VCaP (cell line): Measurements from ENCODE around the gene ZNF268.

Experiments used
- H3K27ac ChIP-seq: fragments of 450-650 bp; 2 replicates; pipeline ENCODE4 v1.5.1; 2017
- TF ChIP-seq, protein P1 (sequence below): fragments of 450-650 bp; conservative IDR thresholded peaks from 2 replicates; pipeline ENCODE4 v1.5.1; 2017; ENCODE audit warnings: mild to moderate bottlenecking, moderate library complexity

The ZNF268 gene

GRCh38 chr12:133181238-133181959, at the start of gene ZNF268:
TSS of gene ZNF268 (plus strand) at chr12:133181495. CDS start at chr12:133181998, 503 bp downstream.
- TF ChIP-seq, protein P1, sequence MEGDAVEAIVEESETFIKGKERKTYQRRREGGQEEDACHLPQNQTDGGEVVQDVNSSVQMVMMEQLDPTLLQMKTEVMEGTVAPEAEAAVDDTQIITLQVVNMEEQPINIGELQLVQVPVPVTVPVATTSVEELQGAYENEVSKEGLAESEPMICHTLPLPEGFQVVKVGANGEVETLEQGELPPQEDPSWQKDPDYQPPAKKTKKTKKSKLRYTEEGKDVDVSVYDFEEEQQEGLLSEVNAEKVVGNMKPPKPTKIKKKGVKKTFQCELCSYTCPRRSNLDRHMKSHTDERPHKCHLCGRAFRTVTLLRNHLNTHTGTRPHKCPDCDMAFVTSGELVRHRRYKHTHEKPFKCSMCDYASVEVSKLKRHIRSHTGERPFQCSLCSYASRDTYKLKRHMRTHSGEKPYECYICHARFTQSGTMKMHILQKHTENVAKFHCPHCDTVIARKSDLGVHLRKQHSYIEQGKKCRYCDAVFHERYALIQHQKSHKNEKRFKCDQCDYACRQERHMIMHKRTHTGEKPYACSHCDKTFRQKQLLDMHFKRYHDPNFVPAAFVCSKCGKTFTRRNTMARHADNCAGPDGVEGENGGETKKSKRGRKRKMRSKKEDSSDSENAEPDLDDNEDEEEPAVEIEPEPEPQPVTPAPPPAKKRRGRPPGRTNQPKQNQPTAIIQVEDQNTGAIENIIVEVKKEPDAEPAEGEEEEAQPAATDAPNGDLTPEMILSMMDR = peak; percentile 94

DNA sequence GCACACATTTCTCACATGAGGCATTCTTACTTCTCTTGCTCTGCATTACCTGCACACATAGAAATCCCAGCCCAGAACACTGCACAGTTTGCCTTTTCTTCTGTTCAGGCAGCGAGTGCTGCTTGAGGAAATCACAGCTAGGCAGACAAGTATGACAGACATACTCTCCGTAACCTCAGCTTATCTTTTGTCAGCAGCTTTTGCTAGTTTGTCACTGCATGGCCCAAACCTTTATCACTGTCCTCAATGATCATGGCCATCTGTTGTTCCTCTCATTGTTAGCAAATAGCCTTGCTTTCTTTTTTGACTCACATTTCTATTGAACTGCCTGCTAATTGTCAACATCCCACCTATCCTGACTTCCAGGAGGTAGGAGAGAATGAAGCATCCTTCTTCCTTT, 45.5 kb upstream of the ZNF268 start:
- TF ChIP-seq, protein P1 = no peak
- H3K27ac ChIP-seq = no peak overlapping the region

More at GRCh38 chr12:133181238-133181959, at the start of gene ZNF268:
- peak within 1 kb of the TSS; percentile 87 for H3K27ac ChIP-seq

DNA sequence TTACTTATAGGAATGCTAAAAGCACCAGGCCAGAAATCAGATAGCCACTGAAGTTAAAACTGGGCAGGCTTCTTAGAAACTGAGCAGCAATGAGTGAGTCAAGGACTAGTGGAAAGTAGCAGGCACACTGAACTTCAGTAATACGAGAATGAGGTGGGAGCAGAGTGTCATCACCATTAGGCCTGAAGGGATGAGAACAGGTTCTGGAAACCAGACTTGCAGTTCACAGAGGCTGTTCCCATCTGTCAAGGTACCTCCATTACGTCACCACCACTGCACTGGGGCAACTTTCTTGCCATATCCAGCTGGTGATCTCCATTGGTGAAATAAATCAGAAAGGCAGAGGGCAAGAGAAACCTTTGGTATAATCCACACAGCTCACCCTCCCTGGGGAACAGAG, 35.3 kb upstream of the ZNF268 start:
- TF ChIP-seq, protein P1 = no peak
- H3K27ac ChIP-seq = no peak overlapping the region

GRCh38 chr12:133156125-133156690, 25.1 kb upstream of the ZNF268 start:
- no peak overlapping the region for H3K27ac ChIP-seq
- TF ChIP-seq, protein P1 = no peak

DNA sequence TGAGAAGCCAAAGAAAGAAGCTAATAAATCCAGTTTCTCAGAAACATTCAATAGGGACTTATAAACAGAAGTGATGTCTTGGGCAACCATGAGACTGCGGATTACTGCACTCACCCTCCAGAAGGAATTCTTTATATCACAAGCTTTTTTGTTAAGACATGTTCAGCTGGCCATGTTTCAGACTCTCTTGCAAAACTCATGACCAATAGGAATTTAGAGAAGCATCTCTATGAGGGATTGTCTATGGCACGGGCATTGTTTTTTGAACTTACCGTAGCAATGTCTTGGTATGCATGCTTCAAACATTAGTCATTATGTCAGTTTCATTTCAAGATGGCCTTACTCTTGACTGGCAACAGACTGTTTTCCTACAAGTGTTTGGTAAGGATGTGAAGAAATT, 15.5 kb upstream of the ZNF268 start:
- H3K27ac ChIP-seq = no peak overlapping the region
- TF ChIP-seq, protein P1 = no peak

- no peak overlapping the region for H3K27ac ChIP-seq
- TF ChIP-seq, protein P1 = no peak
Measured at GRCh38 chr12:133172491-133172890, 8.8 kb upstream of the ZNF268 start.

- H3K27ac ChIP-seq = no peak overlapping the region
- TF ChIP-seq, protein P1 = no peak
Measured at GRCh38 chr12:133174901-133175300, 6.4 kb upstream of the ZNF268 start.
